Hepatocyte (in vitro differentiated cells): Measurements from ENCODE around the gene CARD8. TPM values are rescaled to one million over a fixed set of nuclear protein-coding genes. Genes with fewer than 3 reads are reported as not detected.

ENCODE experiments used
- DNase-seq: peaks from one replicate; pipeline ENCODE4 v3.0.0-alpha.2; 2016; ENCODE audit warnings: low spot score
- H2AFZ ChIP-seq: fragments of 200-600 bp; sonication (generic); 2 replicates; pipeline ENCODE4 v1.6.0; 2016; ENCODE audit warnings: antibody characterized with exemption, mild to moderate bottlenecking
- H3K27ac ChIP-seq: fragments of 200-600 bp; sonication (generic); 2 replicates; pipeline ENCODE4 v1.5.1; 2016; ENCODE audit warnings: mild to moderate bottlenecking
- H3K27me3 ChIP-seq: fragments of 200-600 bp; sonication (generic); 2 replicates; pipeline ENCODE4 v1.6.1; 2016
- H3K36me3 ChIP-seq: fragments of 200-600 bp; sonication (generic); replicated peaks from 2 replicates; pipeline ENCODE4 v1.5.1; 2016; ENCODE audit warnings: low read depth; ENCODE audit not compliant: insufficient read depth
- H3K4me1 ChIP-seq: fragments of 200-600 bp; sonication (generic); 2 replicates; pipeline ENCODE4 v1.5.1; 2016; ENCODE audit warnings: mild to moderate bottlenecking, moderate library complexity; ENCODE audit not compliant: insufficient read depth
- H3K4me2 ChIP-seq: fragments of 200-600 bp; sonication (generic); 2 replicates; pipeline ENCODE4 v1.6.0; 2016
- H3K4me3 ChIP-seq: fragments of 200-600 bp; sonication (generic); 2 replicates; pipeline ENCODE4 v1.5.1; 2016; ENCODE audit warnings: mild to moderate bottlenecking
- H3K79me2 ChIP-seq: fragments of 200-600 bp; sonication (generic); 2 replicates; pipeline ENCODE4 v1.6.0; 2017; ENCODE audit warnings: mild to moderate bottlenecking
- H3K9me2 ChIP-seq: fragments of 200-600 bp; sonication (generic); replicated peaks from 2 replicates; pipeline ENCODE4 v1.6.0; 2017; ENCODE audit warnings: mild to moderate bottlenecking; ENCODE audit not compliant: insufficient read depth
- H3K9me3 ChIP-seq: fragments of 200-600 bp; sonication (generic); 2 replicates; pipeline ENCODE4 v1.5.1; 2016; ENCODE audit warnings: low read depth, mild to moderate bottlenecking
- H4K20me1 ChIP-seq: fragments of 200-600 bp; sonication (generic); 2 replicates; pipeline ENCODE4 v1.6.0; 2016; ENCODE audit warnings: mild to moderate bottlenecking; ENCODE audit not compliant: insufficient read depth, poor library complexity, severe bottlenecking
- EZH2 ChIP-seq: fragments of 200-600 bp; sonication (generic); IDR thresholded peaks from 2 replicates; pipeline ENCODE4 v1.6.1; 2016; ENCODE audit warnings: antibody characterized with exemption, mild to moderate bottlenecking, borderline replicate concordance
- EZH2phosphoT487 ChIP-seq: fragments of 200-600 bp; sonication (generic); IDR thresholded peaks from one replicate; pipeline ENCODE4 v1.6.1; 2018; ENCODE audit warnings: antibody characterized with exemption, mild to moderate bottlenecking, low read depth, moderate library complexity; ENCODE audit not compliant: unreplicated experiment, severe bottlenecking
- WGBS: methylation state at CpG from one replicate; pipeline ENCODE4 v1.1.6; 2016; ENCODE audit warnings: low lambda C conversion rate; ENCODE audit errors: missing lambda C conversion rate; 5-methylcytosine and 5-hydroxymethylcytosine counted together
- polyA plus RNA-seq: library from polyadenylated mRNA; unstranded; fragments of >200 nt; fragmentation: Nextera tagmentation; extraction: Ambion mirVana; gene quantifications from 2 replicates; pipeline ENCODE4 v1.2.1, GENCODE V29; 2016
- total RNA-seq: library from RNA; depleted of rRNA; stranded (reverse); fragments of >200 nt; gene quantifications from 2 replicates; pipeline ENCODE4 v1.2.3, GENCODE V29; 2014
- TF ChIP-seq, protein P1 (sequence below): fragments of 200-600 bp; sonication (generic); IDR thresholded peaks from 2 replicates; pipeline ENCODE4 v1.5.1; 2016; ENCODE audit warnings: antibody characterized with exemption, mild to moderate bottlenecking; ENCODE audit not compliant: poor library complexity

CARD8 gene
- total and polyA plus RNA-seq, 2 experiments from 2014 or later, result 7.6 to 17.0 TPM

DNA sequence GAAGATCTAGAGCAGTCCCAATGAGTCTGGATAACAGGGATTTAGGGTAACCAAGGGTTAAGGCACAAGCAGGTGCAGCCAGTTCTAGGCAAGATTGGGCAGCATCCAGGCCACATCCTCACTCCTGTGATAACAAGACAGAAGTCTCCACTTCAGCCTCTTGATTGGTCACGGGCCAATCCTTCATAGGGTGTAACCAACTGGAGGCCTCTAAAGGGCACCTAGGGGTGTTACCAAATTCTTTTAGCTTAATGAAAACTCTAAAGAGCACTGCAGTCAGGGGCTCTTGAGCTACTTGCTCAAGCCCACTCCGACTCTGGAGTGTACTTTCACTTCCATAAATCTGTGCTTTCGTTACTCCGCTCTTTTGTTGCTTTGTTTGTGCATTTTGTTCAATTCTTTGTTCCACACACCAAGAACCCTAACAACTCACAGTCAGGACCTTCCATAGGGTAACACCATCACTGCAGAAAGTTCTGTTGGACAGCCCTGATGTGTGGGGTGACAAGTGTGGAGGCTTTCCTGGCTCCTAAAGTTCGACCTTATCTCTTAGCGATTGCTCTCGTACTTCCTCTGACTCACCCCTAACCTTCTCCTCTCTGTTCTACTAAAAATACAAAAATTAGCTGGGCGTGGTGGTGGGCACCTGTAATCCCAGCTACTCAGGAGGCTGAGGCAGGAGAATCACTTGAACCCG, 49.2 kb downstream of the CARD8 start:
- no peak for DNase-seq
- WGBS, result 83% methylated on average over 9 of the region's 9 CpGs
- H3K4me3 ChIP-seq, result no peak overlapping the region
- H3K36me3 ChIP-seq, result no peaks in the 10 kb centered on the region
- no peaks in the 10 kb centered on the region for H3K4me1 ChIP-seq
- H3K9me3 ChIP-seq, result no peaks in the 10 kb centered on the region
- H3K27ac ChIP-seq, result no peak overlapping the region
- no peaks in the 10 kb centered on the region for H3K9me2 ChIP-seq
- TF ChIP-seq EZH2 (no peak), EZH2phosphoT487 (no peak)
- TF ChIP-seq, protein P1, sequence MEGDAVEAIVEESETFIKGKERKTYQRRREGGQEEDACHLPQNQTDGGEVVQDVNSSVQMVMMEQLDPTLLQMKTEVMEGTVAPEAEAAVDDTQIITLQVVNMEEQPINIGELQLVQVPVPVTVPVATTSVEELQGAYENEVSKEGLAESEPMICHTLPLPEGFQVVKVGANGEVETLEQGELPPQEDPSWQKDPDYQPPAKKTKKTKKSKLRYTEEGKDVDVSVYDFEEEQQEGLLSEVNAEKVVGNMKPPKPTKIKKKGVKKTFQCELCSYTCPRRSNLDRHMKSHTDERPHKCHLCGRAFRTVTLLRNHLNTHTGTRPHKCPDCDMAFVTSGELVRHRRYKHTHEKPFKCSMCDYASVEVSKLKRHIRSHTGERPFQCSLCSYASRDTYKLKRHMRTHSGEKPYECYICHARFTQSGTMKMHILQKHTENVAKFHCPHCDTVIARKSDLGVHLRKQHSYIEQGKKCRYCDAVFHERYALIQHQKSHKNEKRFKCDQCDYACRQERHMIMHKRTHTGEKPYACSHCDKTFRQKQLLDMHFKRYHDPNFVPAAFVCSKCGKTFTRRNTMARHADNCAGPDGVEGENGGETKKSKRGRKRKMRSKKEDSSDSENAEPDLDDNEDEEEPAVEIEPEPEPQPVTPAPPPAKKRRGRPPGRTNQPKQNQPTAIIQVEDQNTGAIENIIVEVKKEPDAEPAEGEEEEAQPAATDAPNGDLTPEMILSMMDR, result no peak
- H3K79me2 ChIP-seq, result peaks cover 2% of the 10 kb centered on the region
- no peak overlapping the region for H3K4me2 ChIP-seq
- no peaks in the 10 kb centered on the region for H4K20me1 ChIP-seq
- no peak overlapping the region for H2AFZ ChIP-seq
- no peaks in the 10 kb centered on the region for H3K27me3 ChIP-seq

DNA sequence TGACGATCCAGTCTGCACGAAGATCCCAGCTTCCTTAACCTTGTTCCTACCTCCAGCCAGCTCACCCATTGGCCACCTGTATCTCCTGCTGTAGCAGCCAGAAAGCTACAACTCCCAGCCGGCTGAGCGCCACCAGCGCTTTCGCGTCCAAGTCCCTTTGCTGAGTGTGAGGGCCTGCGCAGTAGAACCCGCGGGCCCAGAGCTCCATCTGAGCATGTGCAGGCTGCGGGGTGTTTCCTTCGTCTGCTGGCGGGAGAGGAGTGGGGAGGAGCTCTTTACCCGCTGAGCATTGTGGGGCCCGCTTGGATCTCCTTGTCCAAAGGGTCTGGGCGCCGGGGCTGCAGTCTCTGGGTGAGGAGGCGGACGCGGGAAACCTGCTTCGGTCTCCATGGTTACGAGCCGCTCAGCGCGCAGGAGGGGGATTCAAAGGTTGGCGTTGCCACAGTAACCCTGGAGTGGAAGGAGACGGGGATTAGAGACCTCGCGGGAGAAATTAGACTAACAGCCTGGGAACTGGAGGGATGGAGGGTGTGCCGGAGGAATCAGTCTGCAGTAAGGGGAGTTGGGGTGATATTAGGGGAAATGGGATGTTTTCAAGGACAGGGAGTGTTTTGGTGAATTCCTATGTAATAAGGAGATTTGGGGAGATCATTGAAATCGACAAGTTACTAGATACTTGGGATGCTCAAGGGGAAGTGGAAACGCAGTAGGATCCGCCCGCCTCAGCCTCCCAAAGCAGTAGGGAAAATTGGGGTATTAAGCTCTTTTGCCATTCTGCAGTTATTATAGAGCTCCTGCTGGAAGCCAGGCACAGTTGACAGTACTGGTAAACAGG, 51.7 kb downstream of the CARD8 start:
- Histone ChIP-seq H3K9me2 (no peaks in the 10 kb centered on the region), H3K4me1 (no peaks in the 10 kb centered on the region), H3K4me2 (peak overlapping the region; percentile 81), H4K20me1 (no peaks in the 10 kb centered on the region), H3K27ac (peak overlapping the region; percentile 66), H3K79me2 (peaks cover 2% of the 10 kb centered on the region), H3K27me3 (no peaks in the 10 kb centered on the region), H3K9me3 (no peaks in the 10 kb centered on the region), H3K4me3 (peak overlapping the region; percentile 12), H2AFZ (peak overlapping the region; percentile 54), H3K36me3 (no peaks in the 10 kb centered on the region)
- DNase-seq, result peak; percentile 97
- TF ChIP-seq EZH2phosphoT487 (no peak), EZH2 (no peak)
- TF ChIP-seq, protein P1, result no peak
- under 1% methylated on average over 34 of the region's 34 CpGs for WGBS

DNA sequence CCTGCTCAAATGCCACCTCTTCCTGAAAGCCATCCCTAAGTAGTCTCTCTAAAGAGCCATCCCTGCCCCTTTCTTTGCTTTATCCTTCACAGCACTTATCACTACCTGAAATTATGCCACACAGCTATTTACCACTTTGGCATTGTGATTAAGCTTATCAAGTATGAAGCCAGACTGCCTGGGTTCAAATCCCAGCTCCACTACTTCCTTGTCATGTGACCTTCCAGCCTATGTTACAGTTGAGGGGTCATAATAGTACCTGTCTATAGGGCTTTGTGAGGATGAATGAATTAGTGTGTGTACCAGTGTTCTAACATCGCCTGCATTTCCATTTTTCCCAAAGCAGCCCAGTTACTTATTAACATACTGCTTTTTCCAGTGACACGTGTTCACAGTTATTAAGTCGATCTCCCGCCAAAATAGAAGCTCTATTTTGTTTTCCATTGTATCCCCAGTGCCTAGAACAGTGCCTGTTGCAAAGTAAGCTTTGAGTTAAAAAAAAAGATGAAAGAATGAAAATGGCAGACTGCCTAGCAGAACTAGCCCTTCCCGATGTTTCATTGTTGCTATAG, 52.4 kb downstream of the CARD8 start:
- Histone ChIP-seq H3K4me1 (no peaks in the 10 kb centered on the region), H3K27ac (peak overlapping the region; percentile 66), H3K4me2 (peak overlapping the region; percentile 71), H3K9me2 (no peaks in the 10 kb centered on the region), H2AFZ (peak overlapping the region; percentile 49), H3K4me3 (peak overlapping the region; percentile 7), H3K9me3 (no peaks in the 10 kb centered on the region), H4K20me1 (no peaks in the 10 kb centered on the region), H3K27me3 (no peaks in the 10 kb centered on the region), H3K79me2 (peaks cover 2% of the 10 kb centered on the region), H3K36me3 (no peaks in the 10 kb centered on the region)
- no peak for DNase-seq
- TF ChIP-seq, protein P1, result no peak
- TF ChIP-seq EZH2phosphoT487 (no peak), EZH2 (no peak)
- 25% methylated on average over 5 of the region's 5 CpGs for WGBS
